ENCODE data around the gene HECTD1. TPM values are rescaled to one million over a fixed set of nuclear protein-coding genes. Genes with fewer than 3 reads are reported as not detected.

HECTD1 gene
- polyA plus RNA-seq, 1 of the 3 experiments (the other 2 are of a cell fraction), result 43.2 TPM

DNA sequence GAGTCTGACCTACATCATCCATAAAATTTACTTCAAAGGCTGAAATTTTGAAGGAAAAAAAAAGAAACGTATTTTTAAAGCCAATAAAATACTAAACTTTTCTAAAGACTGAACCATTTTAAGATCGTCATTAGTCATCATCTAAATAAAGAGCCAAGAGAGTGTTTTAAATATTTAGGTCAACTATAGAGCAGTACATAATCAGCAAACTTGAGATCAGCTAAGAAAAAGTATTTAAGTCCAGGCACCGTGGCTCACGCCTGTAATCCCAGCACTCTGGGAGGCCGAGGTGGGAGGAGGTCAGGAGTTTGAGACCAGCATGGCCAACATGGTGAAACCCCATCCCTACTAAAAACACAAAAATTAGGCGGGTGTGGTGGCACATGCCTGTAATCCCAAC, 35.5 kb downstream of the HECTD1 start:
- Histone ChIP-seq H3K9me2 (no peaks in the 10 kb centered on the region), H3K4me1 (ENCODE audit: control insufficient read depth in 1 of 2, insufficient read depth in 2 of 2, low read depth in 1 of 2, low read length in 1 of 2) (peaks cover 0 to 12% of the 10 kb centered on the region in 2 experiments; a peak in 1 of 4 replicates), H3K27ac (ENCODE audit: low read depth in 2 of 2, low read length in 1 of 2) (0 out of 4 replicates have a peak overlapping the region, but pooled peaks of 1 of the 2 experiments have one; percentile 18), H3K9ac (no peak overlapping the region), H3K27me3 (ENCODE audit: insufficient read depth) (no peaks in the 10 kb centered on the region), H3F3A (replicated peaks; ENCODE audit: insufficient read depth) (peaks cover 26% of the 10 kb centered on the region), H3K79me2 (ENCODE audit: insufficient read depth) (peaks cover 4% of the 10 kb centered on the region), H3K4me2 (no peak overlapping the region), H4K20me1 (ENCODE audit: insufficient read depth) (no peaks in the 10 kb centered on the region), H3K36me3 (replicated peaks in 1 of 2; ENCODE audit: control insufficient read depth in 1 of 2, insufficient read depth in 2 of 2, low read length in 1 of 2) (peaks cover 44 to 65% of the 10 kb centered on the region in 2 experiments), H3K9me3 (no peaks in the 10 kb centered on the region), H2AFZ (ENCODE audit: low read depth) (no peak overlapping the region), H3K4me3 (ENCODE audit: low read depth in 2 of 2, low read length in 1 of 2) (no peak overlapping the region)
- DNase-seq, result no peak
- TF ChIP-seq GABPA (IDR thresholded peaks at IDR 0.05; ENCODE audit: low read depth) (no peak), RXRA (IDR thresholded peaks at IDR 0.05; ENCODE audit: borderline replicate concordance, low read depth) (no peak), RCOR1 (IDR thresholded peaks at IDR 0.05; ENCODE audit: low read length) (no peak), FOXJ3 (CRISPR knock-in tag; IDR thresholded peaks at IDR 0.05) (no peak), RFX5 (IDR thresholded peaks at IDR 0.05; ENCODE audit: low read length) (no peak), CHD2 (IDR thresholded peaks at IDR 0.05; ENCODE audit: low read length, partially characterized antibody) (no peak), EZH2phosphoT487 (IDR thresholded peaks at IDR 0.05; ENCODE audit: borderline replicate concordance, low read depth) (no peak), MXI1 (IDR thresholded peaks at IDR 0.05; ENCODE audit: low read depth, low read length) (no peak), JUND (IDR thresholded peaks at IDR 0.05) (no peak), GATA2 (CRISPR knock-in tag; IDR thresholded peaks at IDR 0.05) (no peak), FOXM1 (IDR thresholded peaks at IDR 0.05; ENCODE audit: low read depth) (no peak), ELF1 (IDR thresholded peaks at IDR 0.05) (no peak), NRF1 (IDR thresholded peaks at IDR 0.05; ENCODE audit: low read depth, low read length) (no peak)
- TF ChIP-seq, protein P1, sequence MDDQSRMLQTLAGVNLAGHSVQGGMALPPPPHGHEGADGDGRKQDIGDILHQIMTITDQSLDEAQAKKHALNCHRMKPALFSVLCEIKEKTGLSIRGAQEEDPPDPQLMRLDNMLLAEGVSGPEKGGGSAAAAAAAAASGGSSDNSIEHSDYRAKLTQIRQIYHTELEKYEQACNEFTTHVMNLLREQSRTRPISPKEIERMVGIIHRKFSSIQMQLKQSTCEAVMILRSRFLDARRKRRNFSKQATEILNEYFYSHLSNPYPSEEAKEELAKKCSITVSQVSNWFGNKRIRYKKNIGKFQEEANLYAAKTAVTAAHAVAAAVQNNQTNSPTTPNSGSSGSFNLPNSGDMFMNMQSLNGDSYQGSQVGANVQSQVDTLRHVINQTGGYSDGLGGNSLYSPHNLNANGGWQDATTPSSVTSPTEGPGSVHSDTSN (IDR thresholded peaks at IDR 0.05), result no peak
- TF ChIP-seq, protein P2, sequence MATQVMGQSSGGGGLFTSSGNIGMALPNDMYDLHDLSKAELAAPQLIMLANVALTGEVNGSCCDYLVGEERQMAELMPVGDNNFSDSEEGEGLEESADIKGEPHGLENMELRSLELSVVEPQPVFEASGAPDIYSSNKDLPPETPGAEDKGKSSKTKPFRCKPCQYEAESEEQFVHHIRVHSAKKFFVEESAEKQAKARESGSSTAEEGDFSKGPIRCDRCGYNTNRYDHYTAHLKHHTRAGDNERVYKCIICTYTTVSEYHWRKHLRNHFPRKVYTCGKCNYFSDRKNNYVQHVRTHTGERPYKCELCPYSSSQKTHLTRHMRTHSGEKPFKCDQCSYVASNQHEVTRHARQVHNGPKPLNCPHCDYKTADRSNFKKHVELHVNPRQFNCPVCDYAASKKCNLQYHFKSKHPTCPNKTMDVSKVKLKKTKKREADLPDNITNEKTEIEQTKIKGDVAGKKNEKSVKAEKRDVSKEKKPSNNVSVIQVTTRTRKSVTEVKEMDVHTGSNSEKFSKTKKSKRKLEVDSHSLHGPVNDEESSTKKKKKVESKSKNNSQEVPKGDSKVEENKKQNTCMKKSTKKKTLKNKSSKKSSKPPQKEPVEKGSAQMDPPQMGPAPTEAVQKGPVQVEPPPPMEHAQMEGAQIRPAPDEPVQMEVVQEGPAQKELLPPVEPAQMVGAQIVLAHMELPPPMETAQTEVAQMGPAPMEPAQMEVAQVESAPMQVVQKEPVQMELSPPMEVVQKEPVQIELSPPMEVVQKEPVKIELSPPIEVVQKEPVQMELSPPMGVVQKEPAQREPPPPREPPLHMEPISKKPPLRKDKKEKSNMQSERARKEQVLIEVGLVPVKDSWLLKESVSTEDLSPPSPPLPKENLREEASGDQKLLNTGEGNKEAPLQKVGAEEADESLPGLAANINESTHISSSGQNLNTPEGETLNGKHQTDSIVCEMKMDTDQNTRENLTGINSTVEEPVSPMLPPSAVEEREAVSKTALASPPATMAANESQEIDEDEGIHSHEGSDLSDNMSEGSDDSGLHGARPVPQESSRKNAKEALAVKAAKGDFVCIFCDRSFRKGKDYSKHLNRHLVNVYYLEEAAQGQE (IDR thresholded peaks at IDR 0.05; ENCODE audit: low read depth, low read length), result no peak
- TF ChIP-seq, protein P3, sequence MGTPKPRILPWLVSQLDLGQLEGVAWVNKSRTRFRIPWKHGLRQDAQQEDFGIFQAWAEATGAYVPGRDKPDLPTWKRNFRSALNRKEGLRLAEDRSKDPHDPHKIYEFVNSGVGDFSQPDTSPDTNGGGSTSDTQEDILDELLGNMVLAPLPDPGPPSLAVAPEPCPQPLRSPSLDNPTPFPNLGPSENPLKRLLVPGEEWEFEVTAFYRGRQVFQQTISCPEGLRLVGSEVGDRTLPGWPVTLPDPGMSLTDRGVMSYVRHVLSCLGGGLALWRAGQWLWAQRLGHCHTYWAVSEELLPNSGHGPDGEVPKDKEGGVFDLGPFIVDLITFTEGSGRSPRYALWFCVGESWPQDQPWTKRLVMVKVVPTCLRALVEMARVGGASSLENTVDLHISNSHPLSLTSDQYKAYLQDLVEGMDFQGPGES (IDR thresholded peaks at IDR 0.05; ENCODE audit: low read depth, low read length), result no peak
- 95% methylated on average over 6 of the region's 6 CpGs for WGBS (ENCODE audit: low lambda C conversion rate)
- CTCF ChIA-PET, result interaction anchor here (1.3 kb wide), 1 partner anchor 28 kb away, joined by 3 read pairs; no protein-coding TSS in a partner anchor
- POLR2A ChIA-PET, result interaction anchor here (0.7 kb wide), 1 partner anchor 8 kb away, joined by 4 read pairs; no protein-coding TSS in a partner anchor
